Transverse colon (tissue), 4 donors: ENCODE data around the gene PPP4R3A. TPM values are rescaled to one million over a fixed set of nuclear protein-coding genes. Genes with fewer than 3 reads are reported as not detected.

Experiments used
- DNase-seq: peaks from one replicate; pipeline ENCODE4 v3.0.0-alpha.2; 2019
- H3K27ac ChIP-seq, 4 donors: fragments of 200-600 bp; sonication (generic); 2 replicates each; pipeline ENCODE4 v1.5.1; 2016 to 2018; ENCODE audit warnings: inconsistent platforms in 4 of 4
- H3K27me3 ChIP-seq: fragments of 200-600 bp; sonication (generic); 2 replicates; pipeline ENCODE4 v1.5.1; 2017; ENCODE audit warnings: inconsistent platforms
- H3K36me3 ChIP-seq, 4 donors: fragments of 200-600 bp; sonication (generic); 2 replicates each; pipeline ENCODE4 v1.5.1; 2017 to 2019; ENCODE audit warnings: inconsistent platforms in 4 of 4
- H3K4me1 ChIP-seq, 4 donors: fragments of 200-600 bp; sonication (generic); 2 replicates each; pipeline ENCODE4 v1.5.1; 2017 to 2020; ENCODE audit warnings: inconsistent platforms in 4 of 4
- H3K4me3 ChIP-seq, 4 donors: fragments of 200-600 bp; sonication (generic); 1 replicate in 1 of 4; 2 replicates in 3 of 4; pipeline versions ENCODE4 v1.5.1 to v1.6.1; 2017 to 2019; ENCODE audit warnings: inconsistent platforms in 4 of 4
- H3K9me3 ChIP-seq, 2 donors: fragments of 200-600 bp; sonication (generic); 2 replicates each; pipeline ENCODE4 v1.5.1; 2017 to 2019; ENCODE audit warnings: inconsistent platforms in 2 of 2
- CTCF ChIP-seq, 5 experiments: fragments of 200-600 bp in 3 of 5; fragments of 450-650 bp in 2 of 5; sonication (generic) in 3 of 5; IDR thresholded peaks; 1 replicate in 2 of 5; 2 replicates in 3 of 5; pipeline ENCODE4 v1.5.1; 2016 to 2017; ENCODE audit warnings: antibody characterized with exemption in 5 of 5, inconsistent platforms in 3 of 5, mild to moderate bottlenecking in 2 of 5, moderate library complexity in 1 of 5
- EP300 ChIP-seq: sonication (generic); formaldehyde crosslinking; IDR thresholded peaks from one replicate; pipeline ENCODE4 v1.6.1; 2017; ENCODE audit warnings: antibody characterized with exemption, low read depth
- POLR2A ChIP-seq: fragments of 450-650 bp; IDR thresholded peaks from one replicate; pipeline ENCODE4 v1.6.1; 2016; ENCODE audit warnings: antibody characterized with exemption, mild to moderate bottlenecking, moderate library complexity
- POLR2AphosphoS5 ChIP-seq, 3 donors: sonication (generic); formaldehyde crosslinking; IDR thresholded peaks; one replicate each; pipeline ENCODE4 v1.6.1; 2016; ENCODE audit warnings: antibody characterized with exemption in 3 of 3
- WGBS, 2 donors: methylation state at CpG; one replicate each; pipeline ENCODE4 v1.1.5; 2018; ENCODE audit warnings: low coverage in 1 of 2; 5-methylcytosine and 5-hydroxymethylcytosine counted together
- in situ Hi-C, 4 donors: fragments of 200-750 bp; cut with MboI; loops; one replicate each; pipeline versions ENCODE4 v1.15.0 to v1.15.1; 2017; ENCODE audit warnings: low sequenced_read_pairs in 3 of 4, low pct_ligation_motif_present in 1 of 4, low pct_unique_long_range_greater_than_20kb in 1 of 4
- intact Hi-C: fragments of 100-400 bp; cut with DNase I; formaldehyde crosslinking; loops from one replicate; pipeline ENCODE4 v1.15.1; 2023; ENCODE audit warnings: low total_unique reads
- total RNA-seq, 4 donors: library from RNA; depleted of rRNA; stranded (reverse); fragments of >200 nt; gene quantifications; one replicate each; pipeline ENCODE4 v1.1.0, GENCODE V29; 2016

The PPP4R3A gene
- total RNA-seq, 4 donors from 2014 or later, result 79.4 to 121 (median 106) TPM

- intact Hi-C loops, result no loop called here
- Histone ChIP-seq H3K36me3 (peaks cover 0 to 70% (median 31%) of the 10 kb centered on the region in 4 donors), H3K27me3 (no peaks in the 10 kb centered on the region), H3K27ac (no peak overlapping the region), H3K9me3 (no peaks in the 10 kb centered on the region), H3K4me1 (no peaks in the 10 kb centered on the region), H3K4me3 (no peak overlapping the region)
- TF ChIP-seq EP300, result no peak
- no peak for TF ChIP-seq POLR2AphosphoS5 (IDR thresholded peaks at IDR 0.05)
- TF ChIP-seq POLR2A, result no peak
- no peak for TF ChIP-seq CTCF (IDR thresholded peaks at IDR 0.05)
- no peak for DNase-seq
- in situ Hi-C loops, result no loop called here
- WGBS, 2 donors, result 67% methylated on average over 3 of the region's 3 CpGs; no CpG with 5 or more reads in 1 of the 2 donors
Measured at GRCh38 chr14:91464615-91465205, 45.4 kb downstream of the PPP4R3A start.

GRCh38 chr14:91458612-91459011 is 51.5 kb downstream of the PPP4R3A start:
- Histone ChIP-seq H3K27ac (no peak overlapping the region), H3K4me3 (no peak overlapping the region), H3K9me3 (no peaks in the 10 kb centered on the region), H3K36me3 (peaks cover 0 to 74% (median 36%) of the 10 kb centered on the region in 4 donors), H3K27me3 (no peaks in the 10 kb centered on the region), H3K4me1 (no peaks in the 10 kb centered on the region)
- TF ChIP-seq POLR2A (no peak), POLR2AphosphoS5 (IDR thresholded peaks at IDR 0.05) (no peak), CTCF (IDR thresholded peaks at IDR 0.05) (no peak), EP300 (no peak)
- in situ Hi-C loops, result no loop called here
- WGBS, 2 donors, result 86 to 90% methylated on average over 4 to 5 of the region's 5 CpGs
- intact Hi-C loops, result no loop called here
- no peak for DNase-seq

DNA sequence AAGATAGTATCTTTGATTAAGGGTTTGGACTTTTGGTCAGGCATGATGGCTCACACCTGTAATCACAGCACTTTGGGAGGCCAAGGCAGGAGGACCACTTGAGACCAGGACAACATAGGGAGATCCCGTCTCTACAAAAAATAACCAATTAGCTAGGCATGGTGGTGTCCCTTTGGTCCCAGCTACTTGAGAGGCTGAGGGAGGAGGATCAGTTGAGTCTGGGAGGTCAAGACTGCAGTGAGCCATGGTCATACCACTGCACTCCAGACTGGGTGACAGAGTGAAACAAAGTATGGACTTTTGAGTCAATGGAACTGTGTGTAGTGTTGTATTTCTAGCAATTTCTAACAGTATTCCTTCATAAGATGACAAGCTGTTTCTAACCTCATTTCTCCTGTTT is 53.8 kb downstream of the PPP4R3A start:
- Histone ChIP-seq H3K4me1 (no peaks in the 10 kb centered on the region), H3K9me3 (no peaks in the 10 kb centered on the region), H3K4me3 (no peak overlapping the region), H3K27ac (no peak overlapping the region), H3K36me3 (peaks cover 0 to 55% (median 24%) of the 10 kb centered on the region in 4 donors), H3K27me3 (no peaks in the 10 kb centered on the region)
- WGBS, 2 donors, result 100% methylated on average over 1 of the region's 1 CpG; no CpG with 5 or more reads in 1 of the 2 donors
- intact Hi-C loops, result no loop called here
- in situ Hi-C loops, result no loop called here
- DNase-seq, result no peak
- TF ChIP-seq POLR2AphosphoS5 (IDR thresholded peaks at IDR 0.05) (no peak), CTCF (IDR thresholded peaks at IDR 0.05) (no peak), POLR2A (no peak), EP300 (no peak)

DNA sequence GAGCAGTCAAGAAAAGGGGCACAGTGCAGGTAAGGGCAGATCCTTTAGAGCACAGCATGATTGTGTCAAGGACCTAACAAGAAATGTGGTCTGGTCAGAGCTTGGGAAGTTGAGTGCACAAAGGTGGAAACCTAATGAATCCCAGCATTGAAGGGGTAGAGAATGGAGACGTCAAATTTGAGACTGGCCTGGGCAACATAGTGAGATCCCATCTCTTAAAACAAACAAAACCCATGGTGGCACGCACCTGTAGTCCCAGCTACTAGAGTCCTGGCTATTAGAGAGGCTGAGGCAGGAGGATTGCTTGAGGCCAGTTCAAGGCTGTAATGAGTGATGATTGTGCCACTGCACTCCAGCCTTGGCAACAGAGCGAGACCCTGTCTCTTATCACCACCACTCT is 55.5 kb downstream of the PPP4R3A start:
- no peaks in the 10 kb centered on the region for H3K27me3 ChIP-seq
- intact Hi-C loops (loop anchor here (5.0 kb wide), 1 partner anchor 658 kb away; no protein-coding TSS in a partner anchor), in situ Hi-C loops (no loop called here)
- H3K9me3 ChIP-seq, result no peaks in the 10 kb centered on the region
- peaks cover 0 to 39% (median 13%) of the 10 kb centered on the region in 4 donors for H3K36me3 ChIP-seq
- no peak overlapping the region for H3K4me3 ChIP-seq
- TF ChIP-seq CTCF (IDR thresholded peaks at IDR 0.05), result no peak
- TF ChIP-seq POLR2A, result no peak
- no peak for TF ChIP-seq EP300
- no peak for TF ChIP-seq POLR2AphosphoS5 (IDR thresholded peaks at IDR 0.05)
- H3K27ac ChIP-seq, result no peak overlapping the region
- no peaks in the 10 kb centered on the region for H3K4me1 ChIP-seq
- no peak for DNase-seq
- WGBS, 2 donors, result 95 to 100% methylated on average over 1 to 3 of the region's 3 CpGs
